ENCODE measurements around the gene SOS1. TPM values are rescaled to one million over a fixed set of nuclear protein-coding genes. Genes with fewer than 3 reads are reported as not detected.

Gene SOS1
- total and polyA plus RNA-seq, 4 donors = 4.2 to 16.4 (median 7.2) TPM

- TF ChIP-seq HNF4G (IDR thresholded peaks at IDR 0.05) = no peak
- TF ChIP-seq SP1 (IDR thresholded peaks at IDR 0.05) = no peak
- TF ChIP-seq CTCF (IDR thresholded peaks at IDR 0.05; ENCODE audit: low read depth, low read length, missing input control) = no peak
- TF ChIP-seq, protein P1, sequence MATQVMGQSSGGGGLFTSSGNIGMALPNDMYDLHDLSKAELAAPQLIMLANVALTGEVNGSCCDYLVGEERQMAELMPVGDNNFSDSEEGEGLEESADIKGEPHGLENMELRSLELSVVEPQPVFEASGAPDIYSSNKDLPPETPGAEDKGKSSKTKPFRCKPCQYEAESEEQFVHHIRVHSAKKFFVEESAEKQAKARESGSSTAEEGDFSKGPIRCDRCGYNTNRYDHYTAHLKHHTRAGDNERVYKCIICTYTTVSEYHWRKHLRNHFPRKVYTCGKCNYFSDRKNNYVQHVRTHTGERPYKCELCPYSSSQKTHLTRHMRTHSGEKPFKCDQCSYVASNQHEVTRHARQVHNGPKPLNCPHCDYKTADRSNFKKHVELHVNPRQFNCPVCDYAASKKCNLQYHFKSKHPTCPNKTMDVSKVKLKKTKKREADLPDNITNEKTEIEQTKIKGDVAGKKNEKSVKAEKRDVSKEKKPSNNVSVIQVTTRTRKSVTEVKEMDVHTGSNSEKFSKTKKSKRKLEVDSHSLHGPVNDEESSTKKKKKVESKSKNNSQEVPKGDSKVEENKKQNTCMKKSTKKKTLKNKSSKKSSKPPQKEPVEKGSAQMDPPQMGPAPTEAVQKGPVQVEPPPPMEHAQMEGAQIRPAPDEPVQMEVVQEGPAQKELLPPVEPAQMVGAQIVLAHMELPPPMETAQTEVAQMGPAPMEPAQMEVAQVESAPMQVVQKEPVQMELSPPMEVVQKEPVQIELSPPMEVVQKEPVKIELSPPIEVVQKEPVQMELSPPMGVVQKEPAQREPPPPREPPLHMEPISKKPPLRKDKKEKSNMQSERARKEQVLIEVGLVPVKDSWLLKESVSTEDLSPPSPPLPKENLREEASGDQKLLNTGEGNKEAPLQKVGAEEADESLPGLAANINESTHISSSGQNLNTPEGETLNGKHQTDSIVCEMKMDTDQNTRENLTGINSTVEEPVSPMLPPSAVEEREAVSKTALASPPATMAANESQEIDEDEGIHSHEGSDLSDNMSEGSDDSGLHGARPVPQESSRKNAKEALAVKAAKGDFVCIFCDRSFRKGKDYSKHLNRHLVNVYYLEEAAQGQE (IDR thresholded peaks at IDR 0.05) = no peak
- TF ChIP-seq MAX (IDR thresholded peaks at IDR 0.05) = no peak
- Histone ChIP-seq H3K9ac (ENCODE audit: low read depth in 1 of 2, low read length in 2 of 2) (no peak overlapping the region), H3K27ac (ENCODE audit: low read depth in 1 of 2, low read length in 2 of 2) (no peak overlapping the region), H3K4me3 (ENCODE audit: low read depth in 1 of 3, low read length in 3 of 3) (no peak overlapping the region), H3K36me3 (ENCODE audit: control insufficient read depth in 4 of 4, insufficient read depth in 3 of 4, low read depth in 1 of 4, low read length in 3 of 4) (peaks cover 0 to 17% (median 3%) of the 10 kb centered on the region in 4 donors), H3K4me1 (ENCODE audit: control insufficient read depth in 4 of 4, insufficient read depth in 4 of 4, low read length in 3 of 4) (no peaks in the 10 kb centered on the region), H3K27me3 (ENCODE audit: control insufficient read depth in 4 of 4, insufficient read depth in 4 of 4, low read length in 3 of 4) (no peaks in the 10 kb centered on the region), H3K9me3 (ENCODE audit: control insufficient read depth in 4 of 4, low read length in 3 of 4) (no peaks in the 10 kb centered on the region)
- no peak for DNase-seq (ENCODE audit: low spot score)
Measured at GRCh38 chr2:39020383-39020782, 100.5 kb downstream of the SOS1 start.

DNA sequence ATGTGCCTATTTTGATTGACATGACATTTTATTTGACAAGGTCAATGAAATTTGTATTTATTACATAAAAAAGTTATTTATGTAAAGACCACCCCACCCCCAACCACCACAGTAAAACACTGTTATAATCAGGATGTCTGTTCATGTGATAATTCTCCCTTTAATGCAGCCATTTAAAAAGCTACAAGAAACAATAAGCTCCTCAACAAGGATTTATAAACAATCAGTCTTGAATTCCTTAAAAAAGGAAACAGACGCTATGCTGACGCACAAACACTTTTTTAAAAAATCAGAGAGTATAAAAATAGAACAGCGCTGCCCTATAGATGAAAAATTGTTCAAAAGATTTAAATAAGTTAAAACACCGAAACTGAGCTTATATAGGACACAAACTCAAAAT lies 102.2 kb downstream of the SOS1 start:
- peaks cover 0 to 14% (median 3%) of the 10 kb centered on the region in 4 donors for H3K36me3 ChIP-seq (ENCODE audit: control insufficient read depth in 4 of 4, insufficient read depth in 3 of 4, low read depth in 1 of 4, low read length in 3 of 4)
- no peak overlapping the region for H3K27ac ChIP-seq (ENCODE audit: low read depth in 1 of 2, low read length in 2 of 2)
- H3K9me3 ChIP-seq (ENCODE audit: control insufficient read depth in 4 of 4, low read length in 3 of 4) = no peaks in the 10 kb centered on the region
- H3K4me1 ChIP-seq (ENCODE audit: control insufficient read depth in 4 of 4, insufficient read depth in 4 of 4, low read length in 3 of 4) = no peaks in the 10 kb centered on the region
- no peaks in the 10 kb centered on the region for H3K27me3 ChIP-seq (ENCODE audit: control insufficient read depth in 4 of 4, insufficient read depth in 4 of 4, low read length in 3 of 4)
- DNase-seq (ENCODE audit: low spot score) = no peak
- TF ChIP-seq HNF4G (IDR thresholded peaks at IDR 0.05) = no peak
- TF ChIP-seq, protein P2, sequence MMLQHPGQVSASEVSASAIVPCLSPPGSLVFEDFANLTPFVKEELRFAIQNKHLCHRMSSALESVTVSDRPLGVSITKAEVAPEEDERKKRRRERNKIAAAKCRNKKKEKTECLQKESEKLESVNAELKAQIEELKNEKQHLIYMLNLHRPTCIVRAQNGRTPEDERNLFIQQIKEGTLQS (IDR thresholded peaks at IDR 0.05) = no peak
- no peak for TF ChIP-seq FOXA1 (IDR thresholded peaks at IDR 0.05)
- no peak for TF ChIP-seq JUND (IDR thresholded peaks at IDR 0.05)
- TF ChIP-seq, protein P1 (IDR thresholded peaks at IDR 0.05) = no peak
- no peak for TF ChIP-seq GABPA (IDR thresholded peaks at IDR 0.05 in 1 of 2, conservative IDR thresholded peaks at IDR 0.05 in 1 of 2)
- TF ChIP-seq FOXA2 (IDR thresholded peaks at IDR 0.05) = no peak
- no peak overlapping the region for H3K4me3 ChIP-seq (ENCODE audit: low read depth in 1 of 3, low read length in 3 of 3)
- WGBS = 82% methylated on average over 4 of the region's 4 CpGs
- no peak overlapping the region for H3K9ac ChIP-seq (ENCODE audit: low read depth in 1 of 2, low read length in 2 of 2)
